ENCODE measurements around the gene CELF5.
"Not testable (repeated sequence)": the region's sequence is repeated elsewhere in the genome, so short reads cannot be mapped to it uniquely, and the experiment has no call there.

GRCh38 chr19:3334749-3335430 is 110.4 kb downstream of the CELF5 start:
- TF ChIP-seq CTCF (conservative IDR thresholded peaks at IDR 0.05; ENCODE audit: low read length); EZH2phosphoT487 (IDR thresholded peaks at IDR 0.05; ENCODE audit: borderline replicate concordance, low read depth, low read length): not testable (repeated sequence)

Data from OCI-LY7 (cell line).